ENCODE measurements around the gene ABCC8.

Gene ABCC8

GRCh38 chr11:17443423-17443822, 33.2 kb downstream of the ABCC8 start:
- Histone ChIP-seq H3K9me3 (ENCODE audit: control insufficient read depth, insufficient read depth, low read depth, low read length) (no peaks in the 10 kb centered on the region), H3K27ac (ENCODE audit: extremely low read depth, low read depth, low read length) (no peak overlapping the region), H3K4me3 (ENCODE audit: low read depth, low read length) (no peak overlapping the region), H3K36me3 (ENCODE audit: control insufficient read depth in 2 of 2, insufficient read depth in 1 of 2, low read length in 2 of 2) (peaks cover 0 to 3% of the 10 kb centered on the region in 2 experiments; a peak in 1 of 3 replicates), H3K4me1 (ENCODE audit: control insufficient read depth, insufficient read depth, low read length) (peaks cover 5% of the 10 kb centered on the region)
- ChIA-PET POLR2A (no interaction called here), CTCF (interaction anchor here (0.7 kb wide), 1 partner anchor 213 kb away, joined by 3 read pairs; no protein-coding TSS in a partner anchor)
- no peak for TF ChIP-seq SCRT2 (tag by site-specific recombination; IDR thresholded peaks at IDR 0.05)
- TF ChIP-seq ZNF423 (tag by site-specific recombination; IDR thresholded peaks at IDR 0.05), result no peak
- no peak for TF ChIP-seq ZNF175 (tag by site-specific recombination; IDR thresholded peaks at IDR 0.05)
- no peak for TF ChIP-seq ZNF2 (tag by site-specific recombination; IDR thresholded peaks at IDR 0.05)
- TF ChIP-seq ZNF24 (tag by site-specific recombination; IDR thresholded peaks at IDR 0.05), result no peak
- TF ChIP-seq ZNF121 (tag by site-specific recombination; IDR thresholded peaks at IDR 0.05), result no peak
- no peak for TF ChIP-seq ZSCAN4 (tag by site-specific recombination; IDR thresholded peaks at IDR 0.05)
- no peak for TF ChIP-seq PRDM10 (tag by site-specific recombination; IDR thresholded peaks at IDR 0.05)
- no peak for TF ChIP-seq ZBTB17 (tag by site-specific recombination; IDR thresholded peaks at IDR 0.05)
- no peak for TF ChIP-seq ZFP41 (tag by site-specific recombination; IDR thresholded peaks at IDR 0.05; ENCODE audit: borderline replicate concordance)
- TF ChIP-seq ZNF221 (tag by site-specific recombination; IDR thresholded peaks at IDR 0.05; ENCODE audit: borderline replicate concordance), result no peak
- no peak for TF ChIP-seq ZNF623 (tag by site-specific recombination; IDR thresholded peaks at IDR 0.05)
- no peak for TF ChIP-seq ZNF626 (tag by site-specific recombination; IDR thresholded peaks at IDR 0.05)
- TF ChIP-seq ZNF837 (tag by site-specific recombination; IDR thresholded peaks at IDR 0.05), result no peak
- no peak for TF ChIP-seq ZNF785 (tag by site-specific recombination; IDR thresholded peaks at IDR 0.05)
- TF ChIP-seq ZNF394 (tag by site-specific recombination; IDR thresholded peaks at IDR 0.05; ENCODE audit: borderline replicate concordance), result no peak
- TF ChIP-seq SCRT1 (tag by site-specific recombination; IDR thresholded peaks at IDR 0.05; ENCODE audit: borderline replicate concordance), result no peak
- no peak for TF ChIP-seq ZFP69B (tag by site-specific recombination; IDR thresholded peaks at IDR 0.05)
- TF ChIP-seq SETDB1 (IDR thresholded peaks at IDR 0.05; ENCODE audit: insufficient read length, low read length), result no peak

GRCh38 chr11:17443000-17443399, 33.6 kb downstream of the ABCC8 start:
- Histone ChIP-seq H3K9me3 (ENCODE audit: control insufficient read depth, insufficient read depth, low read depth, low read length) (no peaks in the 10 kb centered on the region), H3K4me1 (ENCODE audit: control insufficient read depth, insufficient read depth, low read length) (peaks cover 5% of the 10 kb centered on the region), H3K27ac (ENCODE audit: extremely low read depth, low read depth, low read length) (no peak overlapping the region), H3K36me3 (ENCODE audit: control insufficient read depth in 2 of 2, insufficient read depth in 1 of 2, low read length in 2 of 2) (no peaks in the 10 kb centered on the region), H3K4me3 (ENCODE audit: low read depth, low read length) (no peak overlapping the region)
- ChIA-PET CTCF (interaction anchor here (0.7 kb wide), 1 partner anchor 213 kb away, joined by 3 read pairs; no protein-coding TSS in a partner anchor), POLR2A (no interaction called here)
- TF ChIP-seq ZNF302 (tag by site-specific recombination; IDR thresholded peaks at IDR 0.05; ENCODE audit: low read depth), result no peak
- TF ChIP-seq FEZF1 (tag by site-specific recombination; IDR thresholded peaks at IDR 0.05), result no peak
- TF ChIP-seq ZFP41 (tag by site-specific recombination; IDR thresholded peaks at IDR 0.05; ENCODE audit: borderline replicate concordance), result no peak
- TF ChIP-seq ZNF416 (tag by site-specific recombination; IDR thresholded peaks at IDR 0.05), result no peak
- TF ChIP-seq SP7 (tag by site-specific recombination; IDR thresholded peaks at IDR 0.05), result no peak
- no peak for TF ChIP-seq ZNF792 (tag by site-specific recombination; IDR thresholded peaks at IDR 0.05)
- TF ChIP-seq ZNF654 (tag by site-specific recombination; IDR thresholded peaks at IDR 0.05; ENCODE audit: low read depth), result no peak
- no peak for TF ChIP-seq ZNF629 (tag by site-specific recombination; IDR thresholded peaks at IDR 0.05)
- TF ChIP-seq ZNF76 (tag by site-specific recombination; IDR thresholded peaks at IDR 0.05; ENCODE audit: borderline replicate concordance, low read depth), result no peak
- TF ChIP-seq ZNF843 (tag by site-specific recombination; IDR thresholded peaks at IDR 0.05), result no peak
- no peak for TF ChIP-seq ZNF777 (tag by site-specific recombination; IDR thresholded peaks at IDR 0.05; ENCODE audit: borderline replicate concordance)
- TF ChIP-seq AEBP2 (tag by site-specific recombination; IDR thresholded peaks at IDR 0.05; ENCODE audit: borderline replicate concordance), result no peak
- TF ChIP-seq ZFHX2 (tag by site-specific recombination; conservative IDR thresholded peaks at IDR 0.05), result no peak
- TF ChIP-seq ZNF169 (tag by site-specific recombination; IDR thresholded peaks at IDR 0.05), result no peak
- no peak for TF ChIP-seq ZBTB8A (tag by site-specific recombination; IDR thresholded peaks at IDR 0.05)
